NCI-H187 treated with DMSO at 0.1 percent for 48 hours (cell line): ENCODE measurements around the gene SMAD6.
"Not testable (repeated sequence)": the region's sequence is repeated elsewhere in the genome, so short reads cannot be mapped to it uniquely, and the experiment has no call there.

Experiments
- DNase-seq: peaks from one replicate; lab custom pipeline; 2025; lab: John Stamatoyannopoulos, UW

The SMAD6 gene

DNA sequence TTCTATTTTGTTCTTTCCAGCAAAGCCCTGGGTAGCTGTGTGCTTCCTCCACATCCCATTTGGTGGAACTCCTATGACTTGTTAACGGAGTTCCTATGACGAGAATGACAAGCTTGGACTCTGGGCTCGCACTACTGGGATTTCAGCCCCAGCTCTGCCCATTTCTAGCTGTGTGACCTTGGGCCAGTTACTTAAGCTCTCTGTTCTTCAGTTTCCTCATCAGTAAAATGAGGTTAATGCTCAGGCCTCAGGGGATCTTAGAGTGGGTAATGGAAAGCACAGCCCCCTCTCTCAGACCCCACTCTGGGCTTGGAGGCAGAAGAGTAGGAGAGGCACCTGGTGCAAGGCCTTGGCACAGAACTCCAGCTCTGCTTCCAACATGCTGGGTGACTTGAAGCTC is 123.1 kb downstream of the SMAD6 start:
- no peak for DNase-seq

GRCh38 chr15:66825731-66826130 is 123.7 kb downstream of the SMAD6 start:
- no peak for DNase-seq

DNA sequence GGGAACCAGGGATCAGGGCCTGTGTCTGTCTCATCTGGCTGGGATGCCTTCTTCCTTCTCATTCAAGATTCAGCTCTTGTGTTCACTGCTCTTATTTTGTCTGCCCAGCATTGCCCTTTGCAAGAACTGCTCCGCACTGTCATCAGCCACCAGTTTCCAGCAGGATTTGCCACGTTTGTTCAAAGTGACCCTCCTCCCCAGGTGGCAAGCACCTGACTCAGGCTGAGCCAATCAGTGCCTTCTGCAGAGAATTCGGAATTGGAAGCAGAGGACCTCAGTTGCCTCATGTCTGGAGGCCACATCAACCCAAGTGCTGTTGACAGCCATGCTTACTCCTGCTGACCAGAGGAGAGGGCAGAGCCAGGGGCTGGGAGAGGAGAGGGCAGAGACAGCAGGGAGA is 124.5 kb downstream of the SMAD6 start:
- DNase-seq, result no peak

GRCh38 chr15:66827039-66827697 is 125.1 kb downstream of the SMAD6 start:
- DNase-seq, result no peak

DNA sequence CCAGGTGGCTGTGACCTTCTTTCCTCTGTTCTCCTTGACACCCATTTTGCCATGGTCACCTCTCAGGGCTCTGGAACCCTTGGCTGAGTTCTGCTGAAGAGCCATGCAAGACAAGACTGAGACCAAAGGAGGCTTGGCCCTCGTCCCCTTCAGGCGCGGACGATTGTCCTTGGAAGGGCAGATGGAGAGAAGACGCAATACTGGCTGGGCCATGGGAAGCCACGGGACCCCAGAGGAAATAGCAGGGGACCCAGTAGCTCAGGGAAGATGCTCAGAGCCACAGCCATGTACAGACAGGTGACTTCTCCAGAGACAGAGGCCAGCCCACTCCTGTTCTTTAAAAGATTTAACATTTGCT is 125.6 kb downstream of the SMAD6 start:
- no peak for DNase-seq

GRCh38 chr15:66828817-66829541 is 126.9 kb downstream of the SMAD6 start:
- DNase-seq, result not testable (repeated sequence)

DNA sequence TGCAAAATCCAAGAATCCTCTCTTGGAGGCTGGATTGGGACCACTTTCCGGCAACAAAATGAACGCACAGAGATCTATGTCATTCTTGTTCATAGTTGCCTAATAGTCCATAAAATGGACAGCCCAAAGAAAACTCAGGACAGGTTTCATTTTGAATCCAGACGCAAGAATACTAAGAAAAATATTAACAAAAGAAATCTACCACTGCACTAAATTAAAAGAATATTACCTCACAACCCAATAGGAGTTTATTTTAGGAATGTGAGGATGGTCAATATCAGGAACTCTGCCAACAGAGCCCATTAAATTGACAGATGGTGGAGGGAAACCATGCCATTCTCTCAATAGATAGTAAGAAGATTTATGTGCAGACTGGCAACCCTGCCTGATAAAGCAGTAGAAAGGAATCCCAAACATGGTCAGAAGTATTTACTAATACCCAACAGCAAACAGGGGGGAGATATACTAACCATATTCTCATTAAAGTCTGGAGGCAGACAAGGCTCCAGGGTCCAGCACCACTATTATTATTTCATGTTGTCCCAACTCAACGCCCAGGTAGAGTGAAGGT is 127.6 kb downstream of the SMAD6 start:
- DNase-seq, result no peak

- no peak for DNase-seq
Observed at GRCh38 chr15:66830358-66830757, 128.3 kb downstream of the SMAD6 start.

DNA sequence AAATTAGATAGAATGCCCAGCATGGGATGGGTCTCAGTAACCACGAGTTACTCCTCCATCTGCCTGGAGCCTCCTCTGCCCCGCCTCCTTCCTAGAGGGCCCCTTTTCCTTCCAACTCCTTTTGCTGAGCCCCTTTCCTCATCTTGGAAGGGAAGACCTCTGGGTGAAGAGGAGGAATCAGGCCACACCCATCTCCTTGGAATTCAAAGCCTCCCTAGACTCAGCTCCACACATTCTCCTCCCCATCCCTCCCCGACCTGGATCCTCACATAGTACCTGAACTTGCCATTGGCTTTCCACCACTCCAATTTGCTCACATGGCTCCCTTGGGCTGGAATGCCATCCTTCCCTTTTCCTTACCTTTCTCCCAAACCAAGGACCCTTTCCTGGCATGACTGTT is 128.8 kb downstream of the SMAD6 start:
- no peak for DNase-seq

DNA sequence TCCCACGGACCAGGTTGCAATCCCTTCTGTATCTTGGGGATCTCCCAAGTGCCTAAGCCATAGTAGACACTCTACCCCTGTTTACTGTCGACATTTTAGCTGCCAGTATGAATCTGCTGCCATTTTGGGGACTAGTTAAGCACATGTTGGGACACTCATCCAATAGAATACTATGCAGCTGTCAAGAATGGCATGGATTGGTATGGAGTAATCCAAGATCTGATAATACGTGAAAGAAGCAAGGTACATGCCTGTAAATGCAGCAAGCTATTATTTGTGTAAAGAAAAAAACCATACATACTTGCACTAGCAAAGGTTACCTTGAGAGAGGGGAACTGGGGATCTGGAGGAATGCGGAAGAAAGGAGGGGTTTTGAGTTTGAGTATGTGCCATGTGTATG is 129.3 kb downstream of the SMAD6 start:
- no peak for DNase-seq

DNA sequence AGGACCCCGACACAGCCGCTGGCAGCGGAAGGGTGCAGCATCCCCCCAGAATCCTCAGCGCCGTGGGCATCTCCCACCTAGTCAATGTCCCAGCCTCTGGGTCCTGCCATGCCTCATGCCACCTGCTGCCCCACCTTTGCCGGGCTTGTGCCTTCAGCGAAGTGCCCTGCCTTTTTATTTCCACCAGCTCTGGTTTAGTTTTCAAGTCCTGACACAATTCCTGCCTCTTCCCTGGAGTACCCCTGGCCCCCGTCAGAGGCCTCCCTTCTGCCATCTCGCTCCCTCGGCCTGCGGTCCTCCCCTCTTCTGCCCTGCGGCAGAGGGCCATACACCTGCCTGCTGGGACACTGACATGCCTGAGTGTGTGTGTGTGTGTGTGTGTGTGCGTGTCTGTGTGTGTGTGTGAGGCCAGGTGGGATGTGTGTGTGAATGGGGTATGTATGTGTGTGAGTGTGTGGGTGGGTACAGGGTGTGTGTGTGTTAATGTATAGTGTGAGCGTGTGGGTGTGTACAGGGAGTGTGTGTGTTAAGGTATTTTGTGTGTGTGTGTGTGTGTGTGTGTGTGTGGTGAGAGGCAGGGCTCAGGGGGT is 129.9 kb downstream of the SMAD6 start:
- no peak for DNase-seq
